HepG2 (cell line): ENCODE data around the gene NAA15. TPM values are rescaled to one million over a fixed set of nuclear protein-coding genes. Genes with fewer than 3 reads are reported as not detected.

Experiments used
- ATAC-seq: fragments of 200-7000 bp; cut with Tn5 transposase; 3 replicates; pipeline ENCODE4 v1.9.1; 2020; ENCODE audit warnings: mild to moderate bottlenecking, moderate library complexity
- BruUV-seq: library from RNA; stranded (reverse); fragments of 400-500 nt; replicated peaks from 2 replicates; lab custom pipeline; 2021; lab: Mats Ljungman, UMichigan
- CTCF ChIA-PET: fragments of 300-600 bp; formaldehyde crosslinking; extraction: SDS; loops from one replicate; lab custom pipeline; 2021; ENCODE audit warnings: low total read pairs, inconsistent platforms, low intra/inter-chr PET ratio; lab: Yijun Ruan, JAX
- POLR2A ChIA-PET: fragments of 350-600 bp; sonication (Branson Sonifier 250); formaldehyde crosslinking; loops from one replicate; lab custom pipeline; 2020; ENCODE audit warnings: antibody characterized with exemption, inconsistent platforms; lab: Yijun Ruan, JAX
- DNase-seq: peaks from one replicate; pipeline ENCODE4 v3.0.0-alpha.2; 2015; ENCODE audit warnings: low spot score
- FAIRE-seq: peaks from 3 replicates; lab custom pipeline; 2011; peaks lifted over from hg19 to GRCh38; lab: Jason Lieb, UNC
- H2AFZ ChIP-seq: one replicate; pipeline ENCODE4 v1.6.1; 2011; ENCODE audit warnings: low read length, inconsistent platforms
- H3K27ac ChIP-seq: fragments of 300-600 bp; 3 replicates; pipeline ENCODE4 v1.8.0; 2011; ENCODE audit warnings: mixed run types, mild to moderate bottlenecking, mixed read lengths, low read length, inconsistent platforms; ENCODE audit not compliant: insufficient read depth; ENCODE audit errors: extremely low read length
- H3K27me3 ChIP-seq, 2 experiments: fragments of 200-600 bp in 1 of 2; 2 replicates in 1 of 2; 3 replicates in 1 of 2; pipeline versions ENCODE4 v1.6.0 to v1.8.0; 2011; ENCODE audit warnings: low read length in 2 of 2, mild to moderate bottlenecking in 2 of 2, moderate library complexity in 2 of 2, inconsistent platforms in 1 of 2; ENCODE audit not compliant: insufficient read depth in 2 of 2, control insufficient read depth in 1 of 2
- H3K36me3 ChIP-seq, 2 experiments: fragments of 200-600 bp in 1 of 2; replicated peaks in 1 of 2; 2 replicates in 1 of 2; 3 replicates in 1 of 2; pipeline versions ENCODE4 v1.5.1 to v1.8.0; 2011; ENCODE audit warnings: low read length in 2 of 2, inconsistent platforms in 1 of 2; ENCODE audit not compliant: insufficient read depth in 2 of 2, control insufficient read depth in 1 of 2
- H3K4me1 ChIP-seq: 2 replicates; pipeline ENCODE4 v1.5.1; 2012; ENCODE audit warnings: low read length, inconsistent platforms; ENCODE audit not compliant: insufficient read depth
- H3K4me2 ChIP-seq: 2 replicates; pipeline ENCODE4 v1.6.0; 2011; ENCODE audit warnings: low read depth, low read length, inconsistent platforms
- H3K4me3 ChIP-seq, 3 experiments: fragments of 200-600 bp in 1 of 3; sonication (generic), shearing (Covaris generic) in 1 of 3; replicated peaks in 1 of 3; 2 replicates each; pipeline ENCODE4 v1.5.1; 2011 to 2016; ENCODE audit warnings: low read length in 3 of 3, inconsistent platforms in 2 of 3, low read depth in 2 of 3, mild to moderate bottlenecking in 2 of 3, control low read depth in 1 of 3, mixed read lengths in 1 of 3; ENCODE audit not compliant: insufficient read depth in 1 of 3
- H3K79me2 ChIP-seq: one replicate; pipeline ENCODE4 v1.6.1; 2011; ENCODE audit warnings: low read length, inconsistent platforms; ENCODE audit not compliant: insufficient read depth
- H3K9ac ChIP-seq: 2 replicates; pipeline ENCODE4 v1.6.0; 2011; ENCODE audit warnings: mild to moderate bottlenecking, low read depth, low read length, inconsistent platforms; ENCODE audit not compliant: insufficient read depth
- H3K9me3 ChIP-seq: 2 replicates; pipeline ENCODE4 v1.5.1; 2012; ENCODE audit warnings: mild to moderate bottlenecking, low read length
- H4K20me1 ChIP-seq: 2 replicates; pipeline ENCODE4 v1.6.0; 2011; ENCODE audit warnings: inconsistent platforms, mild to moderate bottlenecking, low read length, moderate library complexity; ENCODE audit not compliant: insufficient read depth
- ELF4 ChIP-seq: sonication (generic); formaldehyde crosslinking; IDR thresholded peaks from 2 replicates; pipeline ENCODE4 v1.5.0; 2020; ENCODE audit warnings: missing genetic modification reagents, mild to moderate bottlenecking, moderate library complexity, borderline replicate concordance
- RFX5 ChIP-seq: IDR thresholded peaks from 2 replicates; pipeline ENCODE4 v1.6.1; 2011; ENCODE audit warnings: low read depth, low read length, improper control_type of control experiment
- SMC3 ChIP-seq: IDR thresholded peaks from 2 replicates; pipeline ENCODE4 v1.6.1; 2011; ENCODE audit warnings: low read length, improper control_type of control experiment
- STAT6 ChIP-seq: sonication (generic); formaldehyde crosslinking; IDR thresholded peaks from 2 replicates; pipeline ENCODE4 v1.4.0; 2020; ENCODE audit warnings: missing genetic modification reagents, mild to moderate bottlenecking, borderline replicate concordance
- ZNF513 ChIP-seq: sonication (generic); formaldehyde crosslinking; conservative IDR thresholded peaks from 2 replicates; pipeline ENCODE4 v1.5.0; 2020; ENCODE audit warnings: missing genetic modification reagents
- ZNF616 ChIP-seq: sonication (generic); formaldehyde crosslinking; IDR thresholded peaks from 2 replicates; pipeline ENCODE4 v1.5.0; 2020; ENCODE audit warnings: low read depth, mild to moderate bottlenecking, missing genetic modification reagents
- ZNF776 ChIP-seq: sonication (generic); formaldehyde crosslinking; IDR thresholded peaks from 2 replicates; pipeline ENCODE4 v1.4.0; 2020; ENCODE audit warnings: mild to moderate bottlenecking, missing genetic modification reagents
- ZNF777 ChIP-seq: sonication (generic); formaldehyde crosslinking; IDR thresholded peaks from 2 replicates; pipeline ENCODE4 v1.4.0; 2020; ENCODE audit warnings: missing genetic modification reagents
- ZSCAN22 ChIP-seq: sonication (generic); formaldehyde crosslinking; IDR thresholded peaks from 2 replicates; pipeline ENCODE4 v1.4.0; 2020; ENCODE audit warnings: mild to moderate bottlenecking, missing genetic modification reagents
- WGBS: methylation state at CpG from one replicate; pipeline ENCODE4 v1.1.6; 2017; ENCODE audit warnings: low lambda C conversion rate; 5-methylcytosine and 5-hydroxymethylcytosine counted together
- in situ Hi-C: cut with HindIII; loops from 2 replicates; pipeline ENCODE4 v1.10.0; 2017; ENCODE audit warnings: low pct_unique_long_range_greater_than_20kb; ENCODE audit not compliant: extremely low pct_ligation_motif_present
- intact Hi-C: fragments of 100-400 bp; cut with micrococcal nuclease; formaldehyde crosslinking; loops from one replicate; pipeline ENCODE4 v1.10.0; 2022; ENCODE audit not compliant: unreplicated experiment
- polyA plus RNA-seq, 8 experiments: library from polyadenylated mRNA; depleted of rRNA in 3 of 8; stranded (reverse) in 7 of 8; unstranded in 1 of 8; fragments of >200 nt; fragmentation: Illumina TruSeq in 4 of 8; extraction: Trizol in 4 of 8; gene quantifications; 2 replicates each; pipeline versions ENCODE4 v1.2.1 to v1.2.3, GENCODE V29; 2011 to 2016; ENCODE audit warnings: low read depth in 4 of 8, missing spikeins in 1 of 8, mixed read lengths in 1 of 8; ENCODE audit not compliant: insufficient read depth in 1 of 8
- total RNA-seq, 5 experiments: library from RNA; depleted of rRNA; stranded (reverse); fragments of >200 nt; fragmentation: Illumina TruSeq; extraction: Trizol; gene quantifications; 2 replicates each; pipeline ENCODE4 v1.2.3, GENCODE V29; 2016; ENCODE audit warnings: low read depth in 1 of 5
- TF ChIP-seq, protein P1 (sequence below): sonication (generic); formaldehyde crosslinking; conservative IDR thresholded peaks from 2 replicates; pipeline ENCODE4 v1.4.0; 2020; ENCODE audit warnings: missing genetic modification reagents
- TF ChIP-seq, protein P2 (sequence below): sonication (generic); formaldehyde crosslinking; IDR thresholded peaks from 2 replicates; pipeline ENCODE4 v1.5.0; 2020; ENCODE audit warnings: missing genetic modification reagents

NAA15 gene
- total and polyA plus RNA-seq, 2 of the 13 experiments (the other 11 are each of a cell fraction or from before 2014, with no cell fraction given), result 6.2 to 50.2 TPM

DNA sequence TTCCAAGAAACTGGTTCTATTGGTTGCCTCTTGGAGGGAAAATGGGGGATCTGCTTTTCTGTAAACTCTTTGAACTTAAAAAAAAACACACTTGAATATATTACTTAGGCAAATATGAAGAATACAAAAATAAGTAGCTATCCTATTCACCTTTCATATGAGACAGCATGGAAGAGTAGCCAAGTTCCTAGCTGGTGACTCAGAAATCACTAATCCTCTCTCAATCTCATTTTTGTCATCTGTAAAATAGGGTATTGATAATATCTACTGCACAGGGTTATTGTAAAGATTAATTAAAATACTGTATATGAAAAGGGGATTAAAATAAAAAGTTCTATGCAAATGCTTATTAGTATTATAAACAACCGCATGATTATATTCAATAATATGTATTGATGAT is 34.0 kb upstream of the NAA15 start:
- Histone ChIP-seq H3K9me3 (no peaks in the 10 kb centered on the region), H4K20me1 (no peaks in the 10 kb centered on the region), H3K27me3 (no peaks in the 10 kb centered on the region), H2AFZ (peak overlapping the region; percentile 59), H3K4me1 (peaks cover 34% of the 10 kb centered on the region), H3K36me3 (no peaks in the 10 kb centered on the region), H3K27ac (peak overlapping the region; percentile 35), H3K79me2 (no peaks in the 10 kb centered on the region), H3K4me2 (peak overlapping the region; percentile 79), H3K4me3 (peak overlapping the region in 1 of 3 experiments; percentile 69; a peak in 1 of 6 replicates), H3K9ac (no peak overlapping the region)
- ATAC-seq (no peak), DNase-seq (no peak), FAIRE-seq (no peak)
- 93% methylated on average over 1 of the region's 1 CpG for WGBS
- intact Hi-C loops (no loop called here), in situ Hi-C loops (no loop called here)
- no TSS peak for BruUV-seq
- CTCF ChIA-PET, result no interaction called here
- POLR2A ChIA-PET, result interaction anchor here (1.4 to 1.9 kb wide), 3 partner anchors 13 to 34 kb away, joined by 3 to 5 read pairs (median 4); partner anchors contain the start of gene NAA15
- TF ChIP-seq ZNF616 (CRISPR knock-in tag) (no peak), ZNF776 (no peak), ZNF513 (no peak), ZSCAN22 (no peak), ELF4 (CRISPR knock-in tag) (no peak), RFX5 (no peak), STAT6 (CRISPR knock-in tag) (no peak), ZNF777 (no peak), SMC3 (no peak)
- TF ChIP-seq, protein P1, sequence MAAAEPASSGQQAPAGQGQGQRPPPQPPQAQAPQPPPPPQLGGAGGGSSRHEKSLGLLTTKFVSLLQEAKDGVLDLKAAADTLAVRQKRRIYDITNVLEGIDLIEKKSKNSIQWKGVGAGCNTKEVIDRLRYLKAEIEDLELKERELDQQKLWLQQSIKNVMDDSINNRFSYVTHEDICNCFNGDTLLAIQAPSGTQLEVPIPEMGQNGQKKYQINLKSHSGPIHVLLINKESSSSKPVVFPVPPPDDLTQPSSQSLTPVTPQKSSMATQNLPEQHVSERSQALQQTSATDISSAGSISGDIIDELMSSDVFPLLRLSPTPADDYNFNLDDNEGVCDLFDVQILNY (CRISPR knock-in tag), result no peak
- TF ChIP-seq, protein P2, sequence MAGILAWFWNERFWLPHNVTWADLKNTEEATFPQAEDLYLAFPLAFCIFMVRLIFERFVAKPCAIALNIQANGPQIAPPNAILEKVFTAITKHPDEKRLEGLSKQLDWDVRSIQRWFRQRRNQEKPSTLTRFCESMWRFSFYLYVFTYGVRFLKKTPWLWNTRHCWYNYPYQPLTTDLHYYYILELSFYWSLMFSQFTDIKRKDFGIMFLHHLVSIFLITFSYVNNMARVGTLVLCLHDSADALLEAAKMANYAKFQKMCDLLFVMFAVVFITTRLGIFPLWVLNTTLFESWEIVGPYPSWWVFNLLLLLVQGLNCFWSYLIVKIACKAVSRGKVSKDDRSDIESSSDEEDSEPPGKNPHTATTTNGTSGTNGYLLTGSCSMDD (CRISPR knock-in tag), result no peak
